HEK293 (cell line): Measurements from ENCODE around the gene LMNTD2.

ENCODE experiments used
- CTCF ChIA-PET: fragments of 350-600 bp; formaldehyde crosslinking; extraction: SDS; loops from one replicate; lab custom pipeline; 2021; ENCODE audit warnings: antibody characterized with exemption; lab: Yijun Ruan, JAX
- POLR2A ChIA-PET: fragments of 300-600 bp; formaldehyde crosslinking; extraction: SDS; loops from one replicate; lab custom pipeline; 2020; ENCODE audit warnings: antibody characterized with exemption, inconsistent platforms; lab: Yijun Ruan, JAX
- H3K27ac ChIP-seq: fragments of 200-500 bp; sonication (Bioruptor generic); 2 replicates; pipeline ENCODE4 v1.5.1; 2014; ENCODE audit warnings: low read depth, low read length, control low read depth, inconsistent platforms; ENCODE audit errors: extremely low read depth
- H3K36me3 ChIP-seq, 2 experiments: fragments of 200-500 bp in 1 of 2; sonication (Bioruptor generic) in 1 of 2; 1 replicate in 1 of 2; 2 replicates in 1 of 2; pipeline ENCODE4 v1.5.1; 2014 to 2017; ENCODE audit warnings: inconsistent platforms in 2 of 2, low read length in 2 of 2; ENCODE audit not compliant: control insufficient read depth in 2 of 2, insufficient read depth in 1 of 2
- H3K4me1 ChIP-seq: fragments of 200-500 bp; sonication (Bioruptor generic); 2 replicates; pipeline ENCODE4 v1.5.1; 2014; ENCODE audit warnings: mild to moderate bottlenecking, low read length, inconsistent platforms; ENCODE audit not compliant: control insufficient read depth, insufficient read depth
- H3K4me3 ChIP-seq: 2 replicates; pipeline ENCODE4 v1.5.1; 2011; ENCODE audit warnings: low read depth, mild to moderate bottlenecking, control low read depth, low read length, moderate library complexity
- H3K9me3 ChIP-seq: fragments of 200-500 bp; sonication (Bioruptor generic); 2 replicates; pipeline ENCODE4 v1.5.1; 2014; ENCODE audit warnings: low read depth, low read length, inconsistent platforms; ENCODE audit not compliant: control insufficient read depth, insufficient read depth
- PRDM4 ChIP-seq: fragments of 450-650 bp; formaldehyde crosslinking; IDR thresholded peaks from 2 replicates; pipeline ENCODE4 v1.5.1; 2017; ENCODE audit warnings: missing biosample characterization, missing genetic modification characterization
- RBAK ChIP-seq: fragments of 450-650 bp; formaldehyde crosslinking; IDR thresholded peaks from 2 replicates; pipeline ENCODE4 v1.5.1; 2016; ENCODE audit warnings: missing biosample characterization, missing genetic modification characterization
- REST ChIP-seq: fragments of 450-650 bp; formaldehyde crosslinking; IDR thresholded peaks from 2 replicates; pipeline ENCODE4 v1.5.1; 2016; ENCODE audit warnings: missing biosample characterization, missing genetic modification characterization
- SCRT2 ChIP-seq: fragments of 450-650 bp; formaldehyde crosslinking; IDR thresholded peaks from 2 replicates; pipeline ENCODE4 v1.5.1; 2016; ENCODE audit warnings: missing biosample characterization, missing genetic modification characterization
- ZBTB44 ChIP-seq: fragments of 450-650 bp; IDR thresholded peaks from 2 replicates; pipeline ENCODE4 v1.5.1; 2018; ENCODE audit warnings: missing biosample characterization, mild to moderate bottlenecking, missing genetic modification characterization
- ZEB2 ChIP-seq: fragments of 450-650 bp; formaldehyde crosslinking; IDR thresholded peaks from 2 replicates; pipeline ENCODE4 v1.5.1; 2016; ENCODE audit warnings: missing biosample characterization, missing genetic modification characterization
- ZNF132 ChIP-seq: fragments of 450-650 bp; formaldehyde crosslinking; IDR thresholded peaks from 2 replicates; pipeline ENCODE4 v1.5.1; 2017; ENCODE audit warnings: missing biosample characterization, missing genetic modification characterization, borderline replicate concordance
- ZNF24 ChIP-seq: fragments of 450-650 bp; formaldehyde crosslinking; IDR thresholded peaks from 2 replicates; pipeline ENCODE4 v1.5.1; 2016; ENCODE audit warnings: missing biosample characterization, missing genetic modification characterization
- ZNF350 ChIP-seq: fragments of 450-650 bp; formaldehyde crosslinking; IDR thresholded peaks from 2 replicates; pipeline ENCODE4 v1.5.0; 2017; ENCODE audit warnings: missing biosample characterization, mild to moderate bottlenecking, missing genetic modification characterization
- ZNF514 ChIP-seq: fragments of 450-650 bp; formaldehyde crosslinking; IDR thresholded peaks from 2 replicates; pipeline ENCODE4 v1.5.1; 2016; ENCODE audit warnings: missing biosample characterization, missing genetic modification characterization
- ZNF529 ChIP-seq: fragments of 450-650 bp; formaldehyde crosslinking; IDR thresholded peaks from 2 replicates; pipeline ENCODE4 v1.5.1; 2017; ENCODE audit warnings: missing genetic modification characterization, missing biosample characterization; ENCODE audit not compliant: insufficient replicate concordance
- ZNF555 ChIP-seq: fragments of 450-650 bp; formaldehyde crosslinking; conservative IDR thresholded peaks from 2 replicates; pipeline ENCODE4 v1.5.1; 2017; ENCODE audit warnings: missing biosample characterization, mild to moderate bottlenecking, missing genetic modification characterization, inconsistent platforms
- ZNF623 ChIP-seq: fragments of 450-650 bp; formaldehyde crosslinking; IDR thresholded peaks from 2 replicates; pipeline ENCODE4 v1.5.1; 2016; ENCODE audit warnings: missing biosample characterization, missing genetic modification characterization
- ZNF626 ChIP-seq: fragments of 450-650 bp; sonication (Bioruptor Pico); formaldehyde crosslinking; IDR thresholded peaks from 2 replicates; pipeline ENCODE4 v1.5.1; 2018; ENCODE audit warnings: missing biosample characterization, missing genetic modification characterization, inconsistent platforms
- ZNF658 ChIP-seq: fragments of 450-650 bp; formaldehyde crosslinking; IDR thresholded peaks from 2 replicates; pipeline ENCODE4; 2016; ENCODE audit warnings: missing biosample characterization, missing genetic modification characterization
- ZNF777 ChIP-seq: fragments of 450-650 bp; formaldehyde crosslinking; IDR thresholded peaks from 2 replicates; pipeline ENCODE4 v1.5.1; 2017; ENCODE audit warnings: missing biosample characterization, missing genetic modification characterization, borderline replicate concordance
- ZNF791 ChIP-seq: fragments of 450-650 bp; formaldehyde crosslinking; IDR thresholded peaks from 2 replicates; pipeline ENCODE4 v1.5.1; 2016; ENCODE audit warnings: missing biosample characterization, missing genetic modification characterization
- ZNF792 ChIP-seq: fragments of 450-650 bp; formaldehyde crosslinking; IDR thresholded peaks from 2 replicates; pipeline ENCODE4 v1.5.1; 2016; ENCODE audit warnings: missing biosample characterization, missing genetic modification characterization
- ZNF843 ChIP-seq: fragments of 450-650 bp; formaldehyde crosslinking; IDR thresholded peaks from 2 replicates; pipeline ENCODE4 v1.5.1; 2016; ENCODE audit warnings: missing biosample characterization, missing genetic modification characterization

LMNTD2 gene

GRCh38 chr11:592501-592900 lies 32.0 kb upstream of the LMNTD2 start:
- H3K4me3 ChIP-seq = no peak overlapping the region
- H3K9me3 ChIP-seq = no peaks in the 10 kb centered on the region
- TF ChIP-seq ZNF514 (tag by site-specific recombination) (no peak), REST (tag by site-specific recombination) (no peak), ZNF350 (tag by site-specific recombination) (no peak), ZNF792 (tag by site-specific recombination) (no peak), ZEB2 (tag by site-specific recombination) (no peak), ZBTB44 (tag by site-specific recombination) (no peak), ZNF529 (tag by site-specific recombination) (no peak), ZNF626 (no peak), ZNF132 (tag by site-specific recombination) (no peak)
- H3K36me3 ChIP-seq = peaks cover 18 to 97% of the 10 kb centered on the region in 2 experiments; a peak in 2 of 3 replicates
- ChIA-PET POLR2A (no interaction called here), CTCF (no interaction called here)
- no peak overlapping the region for H3K27ac ChIP-seq
- H3K4me1 ChIP-seq = no peaks in the 10 kb centered on the region

GRCh38 chr11:590997-591396 lies 30.5 kb upstream of the LMNTD2 start:
- H3K27ac ChIP-seq = no peak overlapping the region
- no peaks in the 10 kb centered on the region for H3K4me1 ChIP-seq
- H3K36me3 ChIP-seq = peaks cover 18 to 97% of the 10 kb centered on the region in 2 experiments; a peak in 2 of 3 replicates
- H3K4me3 ChIP-seq = no peak overlapping the region
- ChIA-PET CTCF (interaction anchor here (1.3 kb wide), 1 partner anchor 11 kb away, joined by 4 read pairs; no protein-coding TSS in a partner anchor), POLR2A (no interaction called here)
- TF ChIP-seq ZNF792 (tag by site-specific recombination) (no peak), SCRT2 (tag by site-specific recombination) (no peak), ZNF24 (tag by site-specific recombination) (no peak), RBAK (tag by site-specific recombination) (no peak), ZNF555 (no peak), ZNF623 (tag by site-specific recombination) (no peak), ZNF791 (tag by site-specific recombination) (no peak), ZNF658 (no peak), PRDM4 (tag by site-specific recombination) (no peak), ZNF843 (no peak), ZNF777 (no peak)
- H3K9me3 ChIP-seq = no peaks in the 10 kb centered on the region
